ENCODE results near the gene RPS3.
A peak's percentile ranks its signal among the peaks of the same experiment; 100 is the strongest.
"Not testable (repeated sequence)": the region's sequence is repeated elsewhere in the genome, so short reads cannot be mapped to it uniquely, and the experiment has no call there.

The RPS3 gene

GRCh38 chr11:75380716-75381420 lies 18.4 kb upstream of the RPS3 start:
- no peak for DNase-seq (ENCODE audit: low spot score)

DNA sequence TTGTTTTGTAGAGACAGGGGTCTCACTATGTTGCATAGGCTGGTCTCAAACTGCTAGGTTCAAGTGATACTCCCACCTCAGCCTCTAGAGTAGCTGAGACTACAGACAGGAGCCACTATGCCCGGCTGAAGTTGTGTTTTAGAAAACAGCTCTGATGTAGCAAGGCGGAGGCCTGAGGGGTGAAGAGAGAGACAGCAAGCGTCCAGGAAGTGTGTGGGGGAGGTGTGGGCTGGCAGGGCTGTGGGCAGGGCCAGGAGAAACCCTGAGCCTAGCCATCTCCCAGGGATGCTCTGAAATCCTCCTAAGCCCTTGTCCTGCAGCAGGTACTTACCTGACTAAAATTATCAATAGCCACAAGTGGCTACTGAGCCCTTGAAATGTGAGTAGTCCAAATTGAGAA lies 16.1 kb upstream of the RPS3 start:
- DNase-seq (ENCODE audit: low spot score): no peak

DNA sequence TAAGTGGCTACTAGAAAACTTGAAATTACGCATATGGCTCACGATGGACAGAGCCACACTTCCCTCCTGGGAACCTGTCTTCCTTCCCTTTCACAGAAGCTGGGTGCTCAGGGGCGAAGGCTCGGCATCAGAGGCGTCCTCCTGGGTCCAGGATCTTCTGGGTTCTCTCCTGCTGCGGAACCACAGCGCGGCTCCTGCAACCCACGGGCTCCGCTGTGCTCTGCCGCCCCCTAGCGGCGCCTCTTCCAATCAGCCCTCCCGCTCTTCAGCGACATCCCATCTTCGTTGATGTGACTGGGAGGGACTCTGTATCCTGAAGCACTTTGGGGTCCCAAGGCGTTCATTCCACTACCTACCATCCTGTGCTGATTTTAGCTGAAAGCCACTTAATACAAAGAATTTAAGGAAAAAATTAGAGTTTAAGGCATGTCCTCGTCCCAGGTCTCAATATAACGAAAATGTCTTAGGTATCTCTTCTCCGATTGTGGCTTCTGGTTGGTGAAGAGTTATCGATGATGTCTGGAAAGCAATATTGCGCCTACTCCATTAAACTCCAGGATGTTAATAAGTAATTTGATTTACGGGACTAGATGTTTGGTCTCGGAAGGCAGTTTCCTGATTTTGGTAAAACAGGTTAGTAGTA lies 14.8 kb upstream of the RPS3 start:
- DNase-seq (ENCODE audit: low spot score): peak; percentile 92

- DNase-seq (ENCODE audit: low spot score): no peak
Observed at GRCh38 chr11:75386942-75387630, 12.2 kb upstream of the RPS3 start.

DNA sequence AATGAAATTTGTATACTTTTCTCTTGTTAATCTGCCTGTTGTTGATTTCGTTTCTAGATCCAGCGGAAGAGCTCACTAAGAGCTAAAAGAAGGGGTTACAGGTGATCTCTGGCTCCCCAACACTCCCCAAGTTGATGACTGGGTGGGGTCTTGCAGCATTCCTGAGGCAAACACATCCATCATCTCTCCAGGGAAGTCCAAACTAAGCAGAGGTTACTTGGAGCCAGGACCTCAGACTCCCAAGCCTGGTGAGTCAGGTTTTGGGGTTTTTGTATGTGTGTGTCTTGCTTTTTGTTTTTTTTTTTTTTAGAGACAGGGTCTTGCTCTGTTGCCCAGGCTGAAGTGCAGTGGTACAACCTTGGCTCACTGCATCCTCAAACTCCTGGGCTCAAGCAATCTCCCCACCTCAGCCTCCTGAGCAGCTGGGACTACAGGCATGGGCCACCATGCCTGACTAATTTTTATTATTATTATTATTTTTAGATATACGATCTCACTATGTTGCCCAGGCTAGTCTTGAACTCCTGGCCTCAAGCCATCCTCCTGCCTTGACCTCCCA lies 11.5 kb upstream of the RPS3 start:
- no peak for DNase-seq (ENCODE audit: low spot score)

- peak; percentile 86 for DNase-seq (ENCODE audit: low spot score)
Observed at GRCh38 chr11:75388386-75389275, 10.7 kb upstream of the RPS3 start.

GRCh38 chr11:75389276-75389605 lies 10.1 kb upstream of the RPS3 start:
- DNase-seq (ENCODE audit: low spot score): no peak

DNA sequence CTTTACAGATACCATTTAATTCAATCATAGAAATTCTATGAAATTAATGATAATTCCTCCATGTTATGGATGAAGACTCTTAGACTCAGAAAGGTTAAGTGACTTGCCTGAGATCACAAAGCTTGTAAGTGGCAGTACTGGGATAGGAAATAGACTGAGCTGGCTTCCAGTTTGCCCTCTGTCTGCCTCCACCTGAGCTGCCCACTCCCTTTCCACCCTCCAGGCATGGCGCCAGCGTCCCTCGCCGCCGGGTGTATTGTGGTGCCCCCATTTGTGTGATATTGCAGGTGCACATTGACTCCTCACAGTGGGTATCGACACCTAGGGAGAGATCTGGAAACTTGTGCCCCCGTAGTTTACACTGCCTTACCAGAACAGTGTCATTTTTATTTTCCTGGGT lies 9.4 kb upstream of the RPS3 start:
- no peak for DNase-seq (ENCODE audit: low spot score)

GRCh38 chr11:75394085-75394840 lies 5.1 kb upstream of the RPS3 start:
- no peak for DNase-seq (ENCODE audit: low spot score)

DNA sequence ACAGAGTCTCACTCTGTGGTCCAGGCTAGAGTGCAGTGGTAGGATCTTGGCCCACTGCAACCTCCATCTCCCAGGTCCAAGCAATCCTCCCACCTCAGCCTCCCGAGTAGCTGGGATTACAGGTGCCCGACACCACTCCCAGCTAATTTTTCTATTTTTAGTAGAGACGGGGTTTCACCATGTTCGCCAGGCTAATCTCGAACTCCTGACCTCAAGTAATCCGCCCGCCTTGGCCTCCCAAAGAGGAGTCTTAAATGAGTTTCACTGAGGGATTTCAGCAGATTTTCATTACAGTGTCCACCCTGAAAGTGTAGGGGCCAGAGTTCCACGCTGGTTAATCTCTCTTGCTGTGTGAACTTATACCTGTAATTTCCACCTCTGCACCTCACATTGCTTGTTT lies 412 bp upstream of the RPS3 start:
- no peak for DNase-seq (ENCODE audit: low spot score)

- DNase-seq (ENCODE audit: low spot score): peak; percentile 18
Observed at GRCh38 chr11:75400146-75400865, 988 bp downstream of the RPS3 start.

- DNase-seq (ENCODE audit: low spot score): no peak
Observed at GRCh38 chr11:75402002-75402773, 2.9 kb downstream of the RPS3 start.

GRCh38 chr11:75403037-75403436 lies 3.7 kb downstream of the RPS3 start:
- no peak for DNase-seq (ENCODE audit: low spot score)

- no peak for DNase-seq (ENCODE audit: low spot score)
Observed at GRCh38 chr11:75403983-75404658, 4.8 kb downstream of the RPS3 start.

DNA sequence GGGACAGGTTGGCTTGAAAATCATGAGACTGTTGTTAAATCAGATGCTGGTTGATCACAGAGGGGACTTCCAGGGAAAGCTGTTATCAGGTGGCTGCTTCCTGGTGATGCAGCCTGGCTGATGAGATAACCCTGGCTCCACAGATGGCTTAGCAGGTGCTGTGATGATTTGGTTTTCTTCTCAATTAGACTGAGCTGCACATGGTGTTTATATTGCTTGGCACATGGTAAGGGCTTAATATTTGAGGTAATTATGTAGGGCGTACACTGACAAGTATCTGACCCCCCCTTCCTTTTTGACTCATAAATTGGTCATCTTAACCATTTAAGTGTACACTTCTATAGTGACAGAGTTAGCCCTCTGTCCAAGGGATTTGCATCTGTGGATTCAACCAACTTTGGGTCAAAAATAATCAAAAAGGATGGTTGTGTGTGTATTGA lies 7.0 kb downstream of the RPS3 start:
- DNase-seq (ENCODE audit: low spot score): no peak

DNA sequence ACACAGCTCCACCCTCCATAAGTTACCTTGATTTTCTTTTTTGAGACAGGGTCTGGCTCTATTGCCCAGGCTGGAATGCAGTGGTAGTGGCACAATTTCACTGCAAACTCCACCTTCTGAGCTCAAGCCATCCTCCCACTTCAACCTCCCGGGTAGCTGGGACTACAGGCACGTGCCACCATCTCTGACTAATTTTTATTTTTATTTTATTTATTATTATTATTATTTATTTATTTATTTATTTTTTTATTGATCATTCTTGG lies 9.6 kb downstream of the RPS3 start:
- DNase-seq (ENCODE audit: low spot score): no peak

- DNase-seq (ENCODE audit: low spot score): not testable (repeated sequence)
Observed at GRCh38 chr11:75409971-75410370, 10.7 kb downstream of the RPS3 start.

- DNase-seq (ENCODE audit: low spot score): not testable (repeated sequence)
Observed at GRCh38 chr11:75413146-75413545, 13.8 kb downstream of the RPS3 start.

- DNase-seq (ENCODE audit: low spot score): no peak
Observed at GRCh38 chr11:75413864-75414263, 14.5 kb downstream of the RPS3 start.

Data from GM03348 (cell line).